Stimulated activated CD8-positive, alpha-beta memory T cell treated with anti-CD3 and anti-CD28 coated beads, Interleukin-12 subunit alpha, Interleukin-12 subunit beta, amount 100 ng/mL, for 1 hour (primary cell): Measurements from ENCODE around the gene MPRIP.

Source experiments
- DNase-seq: peaks from one replicate; pipeline ENCODE4 v3.0.0-alpha.2; 2020; ENCODE audit warnings: low read depth

Gene MPRIP

GRCh38 chr17:17108451-17109049 is 66.3 kb downstream of the MPRIP start:
- DNase-seq: no peak

- DNase-seq: no peak
Measured at GRCh38 chr17:17109256-17109655, 67.0 kb downstream of the MPRIP start.

DNA sequence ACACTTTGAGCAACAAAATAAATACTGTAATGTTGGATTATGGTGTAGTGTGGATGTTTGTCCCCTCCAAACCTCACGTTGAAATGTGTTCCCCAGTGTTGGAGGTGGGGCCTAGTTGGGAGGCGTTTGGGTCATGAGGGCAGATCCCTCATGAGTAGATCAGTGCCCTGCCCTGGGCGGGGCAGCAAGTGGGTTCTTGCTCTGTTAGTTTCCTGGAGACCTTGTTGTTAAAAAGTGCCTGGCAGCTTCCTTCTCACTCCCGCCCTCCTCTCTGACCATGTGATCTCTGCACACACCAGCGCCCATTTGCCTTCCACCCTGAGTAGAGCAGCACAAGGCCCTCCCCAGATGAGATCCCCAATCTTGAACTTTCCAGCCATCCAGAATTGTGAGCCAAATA is 67.7 kb downstream of the MPRIP start:
- DNase-seq: no peak

DNA sequence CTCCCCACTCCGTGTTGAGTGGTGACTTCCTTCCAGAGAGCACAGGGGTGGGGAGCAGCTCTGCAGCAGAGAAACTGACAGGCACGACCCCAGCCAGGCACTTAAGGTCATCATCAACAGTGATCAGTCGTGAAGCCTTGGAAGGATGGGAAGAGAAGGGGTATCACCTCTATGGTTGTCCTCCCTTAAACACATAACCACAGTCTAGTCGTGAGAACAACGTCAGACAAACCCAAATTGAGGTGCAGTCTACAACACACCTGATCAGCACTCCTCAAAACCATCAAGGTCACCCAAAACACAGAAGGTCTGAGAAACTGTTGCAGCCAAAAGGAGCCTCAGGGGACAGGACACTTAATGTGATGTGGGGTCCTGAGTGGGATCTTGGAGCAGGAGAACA is 68.3 kb downstream of the MPRIP start:
- no peak for DNase-seq

DNA sequence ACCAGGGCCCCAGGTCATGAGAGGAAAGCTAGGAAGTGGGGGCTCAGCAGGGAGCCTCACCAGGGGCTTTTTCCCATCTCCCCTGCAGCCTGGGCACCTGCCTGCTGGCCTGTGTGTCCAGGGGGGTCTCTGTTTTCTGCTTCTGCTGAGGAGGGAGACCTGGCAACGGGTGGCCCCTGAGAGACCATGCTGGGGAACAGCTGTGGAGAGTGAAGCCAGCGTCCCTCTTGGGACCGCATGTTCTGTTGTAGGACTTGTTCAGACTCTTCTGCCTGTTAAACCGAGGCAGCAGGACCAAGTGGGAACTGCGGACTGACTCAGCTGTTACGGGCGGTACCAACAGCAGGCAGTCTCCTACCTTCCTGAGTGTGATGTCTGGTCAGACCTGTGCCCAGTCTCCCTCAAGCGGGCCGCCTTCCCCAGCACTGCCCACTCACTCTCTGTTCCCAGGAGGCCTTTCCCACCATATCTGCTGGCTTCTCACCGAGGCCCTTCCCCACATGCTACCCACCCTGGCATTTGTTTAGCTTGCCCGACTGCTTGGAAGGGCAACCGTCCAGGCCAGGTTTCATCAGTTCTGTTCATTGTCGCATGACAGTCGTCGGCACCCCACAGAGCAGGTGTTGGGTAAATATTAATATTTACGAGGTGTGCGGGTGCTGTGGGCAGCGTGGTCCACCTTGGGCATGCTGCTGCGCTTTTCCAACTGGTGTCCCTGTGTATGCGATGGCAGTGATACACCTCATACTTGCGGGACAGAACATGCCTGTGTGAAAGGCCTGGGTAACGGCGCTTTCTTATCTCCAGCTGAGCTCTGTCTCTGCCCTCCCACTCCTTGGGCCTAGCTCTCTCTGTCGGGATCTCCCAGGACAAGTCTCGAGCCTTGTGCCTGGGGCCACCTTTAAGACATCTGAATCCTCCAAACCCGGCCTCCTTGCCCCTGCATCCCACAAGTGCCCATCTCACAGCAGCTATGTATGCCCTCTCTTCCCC is 69.4 kb downstream of the MPRIP start:
- DNase-seq: no peak

- no peak for DNase-seq
Measured at GRCh38 chr17:17112628-17113200, 70.5 kb downstream of the MPRIP start.

GRCh38 chr17:17114592-17115225 is 72.5 kb downstream of the MPRIP start:
- no peak for DNase-seq

DNA sequence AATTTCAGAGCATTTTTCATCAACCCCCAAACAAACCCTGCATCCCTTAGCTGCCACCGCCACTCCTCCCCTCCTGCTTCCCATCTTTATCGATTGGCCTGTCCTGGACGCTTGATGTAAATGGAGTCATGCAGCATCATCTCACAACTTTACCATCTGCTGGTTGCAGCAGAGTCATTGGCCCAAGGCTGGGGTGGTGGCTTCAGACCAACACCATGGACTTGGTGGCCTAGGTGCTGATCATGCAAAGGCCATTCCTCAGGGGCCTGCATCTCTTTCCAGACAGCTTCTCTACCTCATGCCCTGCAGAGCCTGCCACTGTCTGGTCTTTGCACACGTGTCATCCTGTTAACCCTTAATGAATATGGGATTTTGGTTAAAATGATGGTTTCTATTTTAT is 73.4 kb downstream of the MPRIP start:
- DNase-seq: no peak

DNA sequence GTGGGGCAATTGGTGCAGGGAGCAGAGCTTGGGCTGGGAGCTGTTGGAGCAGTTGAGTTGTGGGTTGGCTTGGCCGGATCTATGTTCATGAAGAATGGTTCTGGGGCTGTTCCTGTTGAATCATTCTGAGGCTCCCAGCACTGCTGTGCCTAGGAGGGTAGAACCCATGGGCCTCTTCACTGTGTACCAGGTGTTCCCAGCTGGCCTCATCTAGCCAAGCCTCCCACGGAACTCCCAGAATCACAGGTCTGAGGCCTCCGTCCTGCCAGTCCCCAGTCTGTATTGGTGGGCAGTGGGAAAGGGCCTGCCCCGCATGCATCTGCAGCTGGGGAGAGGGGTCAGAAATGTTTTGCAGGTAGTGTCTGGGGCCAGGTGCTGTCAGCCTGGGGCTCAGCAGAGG is 74.1 kb downstream of the MPRIP start:
- no peak for DNase-seq

- no peak for DNase-seq
Measured at GRCh38 chr17:17117923-17118322, 75.7 kb downstream of the MPRIP start.

DNA sequence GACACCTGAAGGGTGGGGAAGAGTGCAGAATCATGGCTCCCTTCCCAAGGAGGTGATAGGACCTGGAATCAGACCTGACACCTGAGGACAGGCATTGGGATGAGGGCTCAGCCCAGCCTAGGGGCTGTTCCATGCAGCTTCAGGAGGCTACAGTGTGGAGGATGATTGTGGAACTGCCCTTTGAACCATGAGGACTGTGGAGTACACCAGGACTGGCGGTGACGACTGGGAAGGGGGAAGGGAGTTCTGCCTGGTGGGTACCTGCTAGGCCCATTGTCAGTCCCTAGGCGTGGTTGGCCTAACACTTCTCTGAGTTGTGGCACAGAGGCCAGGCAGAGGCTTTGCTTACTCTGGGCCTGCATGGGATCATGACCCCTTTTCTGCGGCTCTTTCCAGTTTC is 76.1 kb downstream of the MPRIP start:
- DNase-seq: no peak

DNA sequence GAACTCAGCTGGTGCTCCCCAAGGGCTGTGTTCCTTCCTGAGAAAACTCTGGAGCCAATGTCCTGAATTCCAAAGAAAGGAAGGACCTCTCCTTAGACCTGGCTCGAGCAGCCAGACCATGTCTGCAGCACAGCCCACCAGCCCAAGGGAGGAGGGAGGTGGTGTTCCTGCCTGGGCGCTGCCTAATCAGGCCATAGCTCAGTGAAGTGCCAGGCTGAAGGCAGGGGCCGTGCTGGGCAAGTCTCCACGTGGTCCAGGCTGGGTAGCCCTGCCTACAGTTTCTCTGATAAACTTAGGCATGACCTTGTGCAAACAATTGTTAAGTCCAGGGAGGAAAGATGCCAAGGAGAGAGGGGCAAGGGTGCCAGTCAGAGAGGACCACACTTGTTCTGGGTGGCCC is 76.8 kb downstream of the MPRIP start:
- DNase-seq: no peak

GRCh38 chr17:17119533-17119932 is 77.3 kb downstream of the MPRIP start:
- peak; percentile 26 for DNase-seq

GRCh38 chr17:17120294-17120693 is 78.0 kb downstream of the MPRIP start:
- DNase-seq: no peak

- no peak for DNase-seq
Measured at GRCh38 chr17:17120701-17121100, 78.4 kb downstream of the MPRIP start.

GRCh38 chr17:17121162-17121561 is 78.9 kb downstream of the MPRIP start:
- DNase-seq: no peak

GRCh38 chr17:17122781-17123483 is 80.7 kb downstream of the MPRIP start:
- DNase-seq: no peak

DNA sequence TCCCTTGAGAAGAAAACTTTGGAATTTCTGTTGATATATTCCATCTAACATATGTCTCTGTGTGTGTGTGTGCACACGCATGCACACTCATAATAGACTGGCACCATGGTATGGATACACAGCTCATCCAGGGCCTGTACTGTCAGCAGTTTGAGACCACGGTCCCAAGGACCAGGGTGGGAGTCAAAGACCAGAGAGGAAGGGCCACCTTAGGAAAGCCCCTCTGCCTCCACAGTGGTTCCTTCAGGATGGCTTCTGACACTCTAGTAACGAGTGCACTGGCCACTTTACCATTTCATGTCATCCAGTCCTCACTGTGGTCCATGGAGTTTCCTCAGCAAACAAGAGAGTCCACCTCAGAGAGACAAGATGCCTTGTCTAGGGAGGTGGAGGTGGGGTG is 82.1 kb downstream of the MPRIP start:
- no peak for DNase-seq

DNA sequence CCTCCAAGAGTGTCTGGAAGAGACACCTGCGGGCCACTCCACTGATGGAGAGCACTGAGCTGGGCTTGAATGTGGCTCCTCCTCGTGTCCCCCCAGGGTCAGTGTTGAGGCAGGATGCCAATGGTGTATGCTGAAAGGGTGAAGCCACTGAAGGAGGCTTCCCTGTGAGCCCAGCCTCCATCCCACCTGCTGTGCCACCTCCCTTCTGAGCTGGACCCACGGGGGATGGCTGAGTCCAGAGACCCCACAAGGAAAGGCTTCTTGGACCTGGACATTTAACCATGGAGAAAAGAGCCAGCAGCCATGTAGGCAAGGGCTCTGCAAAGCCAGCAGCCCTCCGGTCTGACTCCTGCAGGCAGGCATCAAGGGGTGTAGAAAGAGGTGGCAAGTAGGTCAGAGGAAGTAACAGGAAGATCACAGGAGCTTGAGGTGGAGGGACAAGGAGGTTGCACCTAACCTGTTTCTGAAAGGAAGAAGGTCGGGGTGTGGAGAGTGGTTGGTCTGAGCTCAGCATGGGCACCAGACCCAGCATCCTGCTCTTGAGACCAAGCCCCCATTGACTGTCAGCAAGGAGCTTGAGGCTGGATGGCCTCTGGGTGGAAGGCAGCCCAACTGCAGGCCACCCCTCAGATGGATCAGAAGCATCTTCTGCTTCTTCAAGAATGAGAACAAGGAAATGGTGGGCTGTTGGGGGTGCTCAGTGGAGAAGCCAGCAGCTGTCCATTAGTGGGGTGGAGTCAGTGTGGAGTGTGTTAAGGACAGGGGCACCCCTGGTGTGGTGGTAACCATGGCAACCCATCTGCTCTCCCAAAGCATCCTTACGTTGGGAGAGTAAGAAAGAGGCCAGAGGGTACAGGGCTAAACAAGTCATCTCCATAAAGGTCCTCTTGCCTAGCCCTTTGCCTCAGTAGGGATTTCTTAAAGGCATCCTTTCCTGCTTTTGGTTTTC is 83.2 kb downstream of the MPRIP start:
- no peak for DNase-seq

DNA sequence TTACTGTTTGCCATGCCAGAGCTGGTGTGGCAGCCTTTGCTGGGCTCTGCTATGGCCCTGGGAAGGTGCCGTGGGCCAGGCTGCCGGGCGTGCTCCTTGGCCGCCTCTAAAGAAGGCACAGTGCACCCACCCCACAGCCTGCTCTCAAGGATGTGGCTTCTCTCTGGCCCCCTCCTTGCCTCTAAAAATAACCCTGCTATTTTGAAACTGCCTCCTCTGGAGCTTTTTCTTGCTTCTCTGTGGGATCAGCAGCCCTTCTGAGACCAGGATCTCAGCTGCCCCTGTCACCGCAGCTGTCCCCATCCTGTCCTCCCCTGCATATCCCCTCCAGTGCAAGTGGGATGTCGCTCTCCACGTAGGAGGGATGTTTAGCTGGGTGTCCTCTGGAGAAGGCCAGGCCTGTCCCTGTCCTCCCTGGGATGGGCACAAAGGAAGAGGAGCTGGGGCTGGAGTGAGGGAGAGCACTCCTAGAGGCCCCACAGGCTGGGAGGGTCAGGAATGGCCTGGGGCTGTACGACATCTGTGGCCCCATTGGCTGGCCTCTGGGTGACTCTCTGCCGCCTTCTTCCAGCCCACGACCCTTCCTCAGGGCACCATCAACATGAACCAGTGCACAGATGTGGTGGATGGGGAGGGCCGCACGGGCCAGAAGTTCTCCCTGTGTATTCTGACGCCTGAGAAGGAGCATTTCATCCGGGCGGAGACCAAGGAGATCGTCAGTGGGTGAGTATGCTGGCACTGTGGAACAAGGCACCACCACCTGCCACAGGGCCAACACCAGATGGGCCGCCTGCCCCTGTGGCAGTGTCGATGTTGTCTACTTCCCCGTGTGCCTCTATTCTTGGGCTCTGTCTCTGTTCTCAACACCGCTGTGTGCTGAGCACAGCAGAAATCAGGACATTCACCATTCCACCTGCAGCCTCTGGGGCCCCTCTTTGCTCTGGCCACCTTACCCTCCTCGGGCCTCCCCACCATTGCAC is 84.2 kb downstream of the MPRIP start:
- no peak for DNase-seq
